Kidney (tissue), 14 donors: ENCODE results near the gene SPSB4. TPM values are rescaled to one million over a fixed set of nuclear protein-coding genes. Genes with fewer than 3 reads are reported as not detected.

Experiments
- DNase-seq, 5 donors: peaks; one replicate each; pipeline ENCODE4 v3.0.0-alpha.2; 2013 to 2020
- FAIRE-seq: peaks from 2 replicates; lab custom pipeline; 2012; peaks lifted over from hg19 to GRCh38; lab: Jason Lieb, UNC
- H3K27ac ChIP-seq, 2 donors: one replicate each; pipeline ENCODE4 v1.7.0; 2013; ENCODE audit warnings: low read depth in 2 of 2, low read length in 2 of 2, inconsistent platforms in 1 of 2
- H3K27me3 ChIP-seq: one replicate; pipeline ENCODE4 v1.7.1; 2013; ENCODE audit warnings: low read length, inconsistent platforms; ENCODE audit not compliant: control insufficient read depth, insufficient read depth
- H3K36me3 ChIP-seq, 3 donors: one replicate each; pipeline versions ENCODE4 v1.7.0 to v1.7.1; 2013; ENCODE audit warnings: low read length in 3 of 3, control low read depth in 1 of 3, inconsistent platforms in 1 of 3; ENCODE audit not compliant: insufficient read depth in 3 of 3, control insufficient read depth in 2 of 3
- H3K4me1 ChIP-seq, 3 donors: one replicate each; pipeline versions ENCODE4 v1.7.0 to v1.7.1; 2013; ENCODE audit warnings: low read length in 3 of 3, inconsistent platforms in 1 of 3, low read depth in 1 of 3; ENCODE audit not compliant: control insufficient read depth in 2 of 3, insufficient read depth in 2 of 3
- H3K4me3 ChIP-seq, 3 donors: one replicate each; pipeline versions ENCODE4 v1.7.0 to v1.8.1; 2013; ENCODE audit warnings: low read length in 3 of 3, control low read depth in 1 of 3, inconsistent platforms in 1 of 3
- H3K9ac ChIP-seq, 3 donors: one replicate each; pipeline versions ENCODE4 v1.7.0 to v1.7.1; 2013; ENCODE audit warnings: low read length in 3 of 3, control low read depth in 1 of 3, inconsistent platforms in 1 of 3
- H3K9me3 ChIP-seq, 3 donors: one replicate each; pipeline versions ENCODE4 v1.7.0 to v1.7.1; 2013; ENCODE audit warnings: low read length in 3 of 3, control low read depth in 1 of 3, inconsistent platforms in 1 of 3; ENCODE audit not compliant: control insufficient read depth in 2 of 3, insufficient read depth in 1 of 3
- intact Hi-C: fragments of 100-400 bp; cut with DNase I; formaldehyde crosslinking; loops from one replicate; pipeline ENCODE4 v1.11.1; 2022
- polyA plus RNA-seq: library from polyadenylated mRNA; stranded (reverse); fragments of 350-450 nt; fragmentation: Illumina TruSeq; extraction: RNeasy Lipid Tissue Mini Kit (QIAGEN cat#74804); gene quantifications from one replicate; pipeline ENCODE4 v1.2.3, GENCODE V29; 2014; ENCODE audit warnings: low read depth, low replicate concordance; ENCODE audit not compliant: insufficient read depth
- total RNA-seq: library from RNA; stranded (reverse); fragmentation: NEBNext Ultra II Directional; extraction: Animal tissue kit (Norgen Biotek cat#: 25700); gene quantifications from one replicate; pipeline ENCODE4 v1.2.1, GENCODE V29; 2021
- TF ChIP-seq, protein P1 (sequence below): IDR thresholded peaks from 3 replicates; pipeline ENCODE4 v1.5.1; 2012; ENCODE audit warnings: mild to moderate bottlenecking, moderate library complexity, borderline replicate concordance; ENCODE audit not compliant: insufficient read depth; ENCODE audit errors: extremely low read depth
- donor health status: control.
- donor health status: control.
- donor health status: control.
- donor health status: control.
- donor health status: control.
- donor health status: DM: yes; HTN: yes; CAD: no.
- donor health status: Normal renal cell carcinoma (clear cell type).

SPSB4 gene
- total and polyA plus RNA-seq, 2 donors from 2014 or later: 0.57 to 1.9 TPM

DNA sequence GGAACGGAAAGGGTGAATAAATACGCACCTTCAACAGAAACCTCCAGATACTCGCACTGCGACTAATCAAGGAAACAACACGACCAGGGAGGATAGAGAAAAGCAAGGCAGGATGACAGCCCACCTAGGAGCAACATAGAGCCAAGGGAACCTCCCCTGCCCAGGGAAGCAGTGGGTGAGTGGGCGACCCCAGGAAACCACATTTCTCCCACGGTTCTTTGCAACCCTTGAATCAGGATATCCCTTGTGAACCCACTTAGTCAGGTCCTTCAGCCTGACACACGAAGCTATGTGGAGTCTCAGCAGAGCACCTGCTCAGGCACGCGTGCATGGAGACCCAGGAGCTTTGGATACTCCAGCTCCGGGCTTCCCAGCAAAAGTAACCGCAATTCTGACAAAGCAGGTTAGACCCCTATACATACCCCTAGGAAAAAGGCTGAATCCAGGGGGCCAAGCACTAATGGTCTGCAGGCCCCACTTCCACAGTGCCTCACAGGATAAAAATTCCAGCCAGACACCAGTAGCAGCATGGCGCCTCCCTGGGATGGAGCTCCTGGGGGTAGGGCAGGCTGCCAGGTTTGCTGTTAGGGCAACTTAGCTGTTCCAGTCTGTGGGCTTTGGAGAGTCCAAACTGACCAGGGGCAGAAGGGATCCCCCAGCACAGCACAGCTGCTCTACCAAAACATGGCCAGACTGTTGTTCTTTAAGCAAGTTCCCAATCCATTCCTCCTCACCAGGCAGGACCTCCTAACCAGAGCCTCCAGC is 142.1 kb downstream of the SPSB4 start:
- Histone ChIP-seq H3K9me3 (no peaks in the 10 kb centered on the region), H3K27me3 (no peaks in the 10 kb centered on the region), H3K27ac (no peak overlapping the region), H3K4me1 (no peaks in the 10 kb centered on the region), H3K4me3 (no peak overlapping the region), H3K9ac (no peak overlapping the region), H3K36me3 (no peaks in the 10 kb centered on the region)
- intact Hi-C loops: no loop called here
- FAIRE-seq (no peak), DNase-seq (no peak)
- TF ChIP-seq, protein P1, sequence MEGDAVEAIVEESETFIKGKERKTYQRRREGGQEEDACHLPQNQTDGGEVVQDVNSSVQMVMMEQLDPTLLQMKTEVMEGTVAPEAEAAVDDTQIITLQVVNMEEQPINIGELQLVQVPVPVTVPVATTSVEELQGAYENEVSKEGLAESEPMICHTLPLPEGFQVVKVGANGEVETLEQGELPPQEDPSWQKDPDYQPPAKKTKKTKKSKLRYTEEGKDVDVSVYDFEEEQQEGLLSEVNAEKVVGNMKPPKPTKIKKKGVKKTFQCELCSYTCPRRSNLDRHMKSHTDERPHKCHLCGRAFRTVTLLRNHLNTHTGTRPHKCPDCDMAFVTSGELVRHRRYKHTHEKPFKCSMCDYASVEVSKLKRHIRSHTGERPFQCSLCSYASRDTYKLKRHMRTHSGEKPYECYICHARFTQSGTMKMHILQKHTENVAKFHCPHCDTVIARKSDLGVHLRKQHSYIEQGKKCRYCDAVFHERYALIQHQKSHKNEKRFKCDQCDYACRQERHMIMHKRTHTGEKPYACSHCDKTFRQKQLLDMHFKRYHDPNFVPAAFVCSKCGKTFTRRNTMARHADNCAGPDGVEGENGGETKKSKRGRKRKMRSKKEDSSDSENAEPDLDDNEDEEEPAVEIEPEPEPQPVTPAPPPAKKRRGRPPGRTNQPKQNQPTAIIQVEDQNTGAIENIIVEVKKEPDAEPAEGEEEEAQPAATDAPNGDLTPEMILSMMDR: no peak

Other genes starting within 250 kb of the SPSB4 start
- 78.1 TPM for gene SLC25A36, start 109.5 kb upstream of the SPSB4 start, total RNA-seq
- 20.0 TPM for gene SLC25A36, start 109.5 kb upstream of the SPSB4 start, polyA plus RNA-seq
- 11.9 TPM for gene PXYLP1, start 180.5 kb downstream of the SPSB4 start, total RNA-seq
- 5.4 TPM for gene PXYLP1, start 180.5 kb downstream of the SPSB4 start, polyA plus RNA-seq